Neural cell (in vitro differentiated cells): ENCODE measurements around the gene HTR7. TPM values are rescaled to one million over a fixed set of nuclear protein-coding genes. Genes with fewer than 3 reads are reported as not detected.

ENCODE experiments used
- H2AFZ ChIP-seq: fragments of 200-600, 300-800 bp; sonication (generic), shearing (Covaris generic); 2 replicates; pipeline ENCODE4 v1.6.0; 2014; ENCODE audit warnings: low read depth, mild to moderate bottlenecking, antibody characterized with exemption, low read length, moderate library complexity
- H3F3A ChIP-seq: fragments of 200-600 bp; shearing (Covaris generic); 2 replicates; pipeline ENCODE4 v1.6.1; 2016; ENCODE audit warnings: mild to moderate bottlenecking, moderate library complexity, mixed read lengths, antibody characterized with exemption, low read length; ENCODE audit not compliant: insufficient read depth, poor library complexity, severe bottlenecking
- H3K27ac ChIP-seq: fragments of 200-600, 300-800 bp; sonication (generic), shearing (Covaris generic); 2 replicates; pipeline ENCODE4 v1.5.1; 2014; ENCODE audit warnings: mild to moderate bottlenecking, low read length, moderate library complexity
- H3K27me3 ChIP-seq: fragments of 300-800, 200-600 bp; sonication (generic), shearing (Covaris generic); 2 replicates; pipeline ENCODE4 v1.6.0; 2014; ENCODE audit warnings: mild to moderate bottlenecking, low read depth, low read length, moderate library complexity; ENCODE audit not compliant: insufficient read depth
- H3K36me3 ChIP-seq: fragments of 300-800, 200-600 bp; sonication (generic), shearing (Covaris generic); 2 replicates; pipeline ENCODE4 v1.5.1; 2014; ENCODE audit warnings: mild to moderate bottlenecking, antibody characterized with exemption, low read length, moderate library complexity; ENCODE audit not compliant: insufficient read depth
- H3K4me2 ChIP-seq: fragments of 300-800, 200-600 bp; sonication (generic), shearing (Covaris generic); 2 replicates; pipeline ENCODE4 v1.6.0; 2014; ENCODE audit warnings: mild to moderate bottlenecking, low read length
- H3K4me3 ChIP-seq: fragments of 300-800, 200-600 bp; sonication (generic), shearing (Covaris generic); 2 replicates; pipeline ENCODE4 v1.5.1; 2014; ENCODE audit warnings: mild to moderate bottlenecking, low read length, moderate library complexity
- H3K79me2 ChIP-seq: fragments of 200-600 bp; shearing (Covaris generic); replicated peaks from 2 replicates; pipeline ENCODE4 v1.6.0; 2014; ENCODE audit warnings: mild to moderate bottlenecking, low read length, moderate library complexity; ENCODE audit not compliant: insufficient read depth
- H3K9ac ChIP-seq: fragments of 300-800, 200-600 bp; sonication (generic), shearing (Covaris generic); 2 replicates; pipeline ENCODE4 v1.6.1; 2016; ENCODE audit warnings: mild to moderate bottlenecking, low read length, mixed read lengths
- H3K9me2 ChIP-seq: fragments of 200-600 bp; shearing (Covaris generic); 2 replicates; pipeline ENCODE4 v1.6.1; 2016; ENCODE audit warnings: mild to moderate bottlenecking, low read length, mixed read lengths; ENCODE audit not compliant: insufficient read depth
- H3K9me3 ChIP-seq: fragments of 200-600, 300-800 bp; sonication (generic), shearing (Covaris generic); 2 replicates; pipeline ENCODE4 v1.6.1; 2016; ENCODE audit warnings: mild to moderate bottlenecking, mixed run types, low read length, moderate library complexity, mixed read lengths
- H4K20me1 ChIP-seq: fragments of 200-600 bp; shearing (Covaris generic); 2 replicates; pipeline ENCODE4 v1.6.1; 2016; ENCODE audit warnings: mild to moderate bottlenecking, mixed run types; ENCODE audit not compliant: insufficient read depth
- CTCF ChIP-seq: fragments of 450-650 bp; IDR thresholded peaks from 2 replicates; pipeline ENCODE4 v1.5.1; 2014; ENCODE audit warnings: antibody characterized with exemption, mild to moderate bottlenecking, moderate library complexity; ENCODE audit not compliant: poor library complexity, severe bottlenecking
- EP300 ChIP-seq: fragments of 450-650 bp; conservative IDR thresholded peaks from 2 replicates; pipeline ENCODE4 v1.6.1; 2014; ENCODE audit warnings: antibody characterized with exemption, mild to moderate bottlenecking, moderate library complexity; ENCODE audit not compliant: poor library complexity, severe bottlenecking
- EZH2 ChIP-seq: fragments of 200-600, 300-800 bp; shearing (Covaris generic), sonication (generic); IDR thresholded peaks from 2 replicates; pipeline ENCODE4 v1.6.1; 2014; ENCODE audit warnings: antibody characterized with exemption, low read length, borderline replicate concordance, mild to moderate bottlenecking; ENCODE audit not compliant: insufficient read depth, poor library complexity, severe bottlenecking
- MXI1 ChIP-seq: fragments of 450-650 bp; conservative IDR thresholded peaks from 2 replicates; pipeline ENCODE4 v1.6.1; 2014; ENCODE audit warnings: antibody characterized with exemption, mild to moderate bottlenecking; ENCODE audit not compliant: poor library complexity, severe bottlenecking
- POLR2AphosphoS5 ChIP-seq: IDR thresholded peaks from 2 replicates; pipeline ENCODE4 v1.6.1; 2012
- RAD21 ChIP-seq: fragments of 450-650 bp; conservative IDR thresholded peaks from 2 replicates; pipeline ENCODE4 v1.6.1; 2014; ENCODE audit warnings: antibody characterized with exemption, mild to moderate bottlenecking, moderate library complexity
- REST ChIP-seq: IDR thresholded peaks from 2 replicates; pipeline ENCODE4 v1.6.1; 2012; ENCODE audit warnings: borderline replicate concordance
- SMC3 ChIP-seq: fragments of 450-650 bp; conservative IDR thresholded peaks from 2 replicates; pipeline ENCODE4 v1.6.1; 2014; ENCODE audit warnings: antibody characterized with exemption, mild to moderate bottlenecking, moderate library complexity; ENCODE audit not compliant: poor library complexity
- TAF1 ChIP-seq: IDR thresholded peaks from 2 replicates; pipeline ENCODE4 v1.6.1; 2012; ENCODE audit warnings: low read depth
- polyA plus RNA-seq: library from polyadenylated mRNA; depleted of rRNA; stranded (reverse); fragments of >200 nt; gene quantifications from 2 replicates; pipeline ENCODE4 v1.2.3, GENCODE V29; 2014

The HTR7 gene
- polyA plus RNA-seq, 1 donor from 2014 or later, result 0.95 TPM

GRCh38 chr10:90847436-90847835, 10.4 kb downstream of the HTR7 start:
- Histone ChIP-seq H3K4me2 (no peak overlapping the region), H2AFZ (no peak overlapping the region), H3K9me3 (peaks cover 5% of the 10 kb centered on the region), H4K20me1 (no peaks in the 10 kb centered on the region), H3K36me3 (no peaks in the 10 kb centered on the region), H3K27me3 (no peaks in the 10 kb centered on the region), H3K9me2 (no peaks in the 10 kb centered on the region), H3K4me3 (no peak overlapping the region), H3K9ac (no peak overlapping the region), H3K79me2 (no peaks in the 10 kb centered on the region), H3F3A (no peaks in the 10 kb centered on the region), H3K27ac (no peak overlapping the region)
- no peak for TF ChIP-seq SMC3

GRCh38 chr10:90846746-90847145, 11.1 kb downstream of the HTR7 start:
- Histone ChIP-seq H3K4me2 (no peak overlapping the region), H3K4me3 (no peak overlapping the region), H2AFZ (no peak overlapping the region), H3K36me3 (no peaks in the 10 kb centered on the region), H3F3A (no peaks in the 10 kb centered on the region), H3K79me2 (no peaks in the 10 kb centered on the region), H4K20me1 (no peaks in the 10 kb centered on the region), H3K9me2 (no peaks in the 10 kb centered on the region), H3K9me3 (peaks cover 5% of the 10 kb centered on the region), H3K27ac (no peak overlapping the region), H3K9ac (no peak overlapping the region), H3K27me3 (no peaks in the 10 kb centered on the region)
- TF ChIP-seq TAF1 (no peak), MXI1 (no peak), REST (no peak), RAD21 (no peak), EP300 (no peak), EZH2 (no peak), CTCF (no peak), SMC3 (no peak), POLR2AphosphoS5 (no peak)

GRCh38 chr10:90845726-90846125, 12.1 kb downstream of the HTR7 start:
- TF ChIP-seq RAD21, result no peak
- TF ChIP-seq EP300, result no peak
- no peak for TF ChIP-seq MXI1
- no peak for TF ChIP-seq POLR2AphosphoS5
- Histone ChIP-seq H3K36me3 (no peaks in the 10 kb centered on the region), H3F3A (no peaks in the 10 kb centered on the region), H3K27me3 (no peaks in the 10 kb centered on the region), H3K27ac (no peak overlapping the region), H3K9me2 (no peaks in the 10 kb centered on the region), H3K4me2 (no peak overlapping the region), H2AFZ (no peak overlapping the region), H3K9ac (no peak overlapping the region), H3K4me3 (no peak overlapping the region), H3K79me2 (no peaks in the 10 kb centered on the region), H3K9me3 (peaks cover 5% of the 10 kb centered on the region), H4K20me1 (no peaks in the 10 kb centered on the region)
